Activated gamma-delta T cell treated with Interleukin-2 at 50 U/mL for 16 hours (primary cell): ENCODE results near the gene NUDT21.
"Not testable (repeated sequence)": the region's sequence is repeated elsewhere in the genome, so short reads cannot be mapped to it uniquely, and the experiment has no call there.

Source experiments
- DNase-seq: peaks from one replicate; pipeline ENCODE4 v3.0.0-alpha.2; 2020

NUDT21 gene

GRCh38 chr16:56450986-56451752 lies at the start of gene NUDT21, which contains the start of gene OGFOD1:
NUDT21 (minus strand) TSS chr16:56451332; CDS start chr16:56451202, 130 bp downstream.
OGFOD1 (plus strand) TSS chr16:56451554; CDS start chr16:56451613, 59 bp downstream.
- peak; percentile 91 for DNase-seq

GRCh38 chr16:56493815-56494214 lies 42.7 kb upstream of the NUDT21 start:
- DNase-seq = no peak

- DNase-seq = no peak
Observed at GRCh38 chr16:56493126-56493525, 42.0 kb upstream of the NUDT21 start.

- no peak for DNase-seq
Observed at GRCh38 chr16:56491657-56492261, 40.6 kb upstream of the NUDT21 start.

GRCh38 chr16:56488868-56489267 lies 37.7 kb upstream of the NUDT21 start:
- not testable (repeated sequence) for DNase-seq

- no peak for DNase-seq
Observed at GRCh38 chr16:56488035-56488434, 36.9 kb upstream of the NUDT21 start.

GRCh38 chr16:56483394-56483793 lies 32.3 kb upstream of the NUDT21 start:
- DNase-seq = no peak

GRCh38 chr16:56482683-56483236 lies 31.6 kb upstream of the NUDT21 start:
- DNase-seq = no peak

- no peak for DNase-seq
Observed at GRCh38 chr16:56481468-56482122, 30.5 kb upstream of the NUDT21 start.

- no peak for DNase-seq
Observed at GRCh38 chr16:56480776-56481467, 29.8 kb upstream of the NUDT21 start.

- DNase-seq = no peak
Observed at GRCh38 chr16:56479469-56479868, 28.3 kb upstream of the NUDT21 start.

- no peak for DNase-seq
Observed at GRCh38 chr16:56478281-56479049, 27.3 kb upstream of the NUDT21 start.

- no peak for DNase-seq
Observed at GRCh38 chr16:56477096-56477878, 26.2 kb upstream of the NUDT21 start.

- no peak for DNase-seq
Observed at GRCh38 chr16:56475201-56475600, 24.1 kb upstream of the NUDT21 start.

- no peak for DNase-seq
Observed at GRCh38 chr16:56470666-56471065, 19.5 kb upstream of the NUDT21 start.

- DNase-seq = no peak
Observed at GRCh38 chr16:56470232-56470631, 19.1 kb upstream of the NUDT21 start.

- DNase-seq = no peak
Observed at GRCh38 chr16:56469748-56470147, 18.6 kb upstream of the NUDT21 start.

- no peak for DNase-seq
Observed at GRCh38 chr16:56468800-56469199, 17.7 kb upstream of the NUDT21 start.

GRCh38 chr16:56466344-56466743 lies 15.2 kb upstream of the NUDT21 start:
- no peak for DNase-seq

GRCh38 chr16:56463153-56463552 lies 12.0 kb upstream of the NUDT21 start:
- DNase-seq = no peak

GRCh38 chr16:56462064-56462796 lies 11.1 kb upstream of the NUDT21 start:
- no peak for DNase-seq
